GM19324 (cell line): Measurements from ENCODE around the gene LMTK2.

Experiments used
- ATAC-seq: cut with Tn5 transposase; IDR thresholded peaks from one replicate; pipeline ENCODE4 v1.9.1; 2021; ENCODE audit warnings: mild to moderate bottlenecking, moderate library complexity; ENCODE audit not compliant: unreplicated experiment, low FRiP score

The LMTK2 gene

GRCh38 chr7:98106647-98107312, at the start of gene LMTK2:
TSS of gene LMTK2 (plus strand) at chr7:98106862. CDS start at chr7:98107178, 316 bp downstream.
- peak; percentile 100 for ATAC-seq

GRCh38 chr7:98057157-98057556, 49.5 kb upstream of the LMTK2 start:
- no peak for ATAC-seq

- ATAC-seq: no peak
Measured at GRCh38 chr7:98058186-98058585, 48.5 kb upstream of the LMTK2 start.

GRCh38 chr7:98064233-98064632, 42.4 kb upstream of the LMTK2 start:
- no peak for ATAC-seq

DNA sequence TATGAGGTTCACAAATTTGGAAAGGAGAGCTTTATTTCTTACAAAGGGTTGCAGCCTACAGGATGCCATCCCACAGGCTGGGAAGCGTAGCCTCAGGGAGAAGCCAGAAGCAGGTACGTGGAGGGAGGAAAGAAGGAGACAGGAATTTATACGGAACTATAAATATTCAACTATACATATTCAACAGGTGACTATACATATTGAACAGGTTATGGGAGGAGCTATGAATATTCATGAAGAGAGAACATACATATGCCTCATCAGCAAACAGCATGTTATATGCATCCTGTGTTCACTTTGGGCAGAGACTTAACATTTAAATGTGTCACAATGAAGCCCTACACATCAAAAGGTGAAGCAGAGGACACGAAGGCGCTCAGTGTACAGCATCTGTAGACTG, 40.5 kb upstream of the LMTK2 start:
- ATAC-seq: no peak

- ATAC-seq: no peak
Measured at GRCh38 chr7:98066934-98067507, 39.6 kb upstream of the LMTK2 start.

GRCh38 chr7:98073047-98073446, 33.6 kb upstream of the LMTK2 start:
- no peak for ATAC-seq

DNA sequence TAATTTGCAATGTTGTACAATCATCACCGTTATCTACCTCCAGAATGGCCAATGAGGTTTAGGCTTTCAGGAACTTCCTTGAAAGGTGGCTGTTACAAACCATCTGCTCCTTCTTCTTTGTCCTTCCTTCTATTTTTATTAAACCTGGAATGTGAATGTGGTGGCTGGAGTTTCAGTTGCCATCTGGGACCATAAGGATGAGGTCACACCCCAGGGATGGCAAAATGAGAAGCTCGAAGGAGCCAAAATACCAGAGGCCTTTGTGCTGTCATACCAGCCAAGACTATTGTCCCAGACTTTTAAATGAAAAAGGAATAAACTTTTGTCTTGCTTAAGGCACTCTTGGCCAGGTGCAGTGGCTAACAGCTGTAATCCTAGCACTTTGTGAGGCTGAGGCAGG, 30.9 kb upstream of the LMTK2 start:
- ATAC-seq: no peak

DNA sequence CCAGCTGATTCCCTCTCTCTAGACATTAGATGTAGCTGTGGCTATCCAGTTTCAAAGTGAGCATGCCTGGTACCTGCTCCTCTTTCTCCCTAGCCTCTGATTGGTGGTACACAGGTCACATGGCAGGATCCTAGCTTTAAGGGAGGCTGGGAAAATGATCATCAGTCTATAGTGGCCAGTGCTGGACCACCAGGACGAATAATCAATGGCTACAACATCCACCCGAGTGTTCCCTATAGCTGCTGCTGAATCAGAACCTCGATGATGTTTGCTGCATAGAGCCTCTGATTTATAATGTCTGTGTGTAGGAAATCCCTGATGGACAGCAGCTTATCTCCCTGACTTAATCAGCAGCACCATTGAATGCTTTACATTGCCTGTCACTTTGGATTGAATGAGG, 28.9 kb upstream of the LMTK2 start:
- ATAC-seq: no peak

GRCh38 chr7:98078197-98078870, 28.3 kb upstream of the LMTK2 start:
- ATAC-seq: no peak

- no peak for ATAC-seq
Measured at GRCh38 chr7:98079891-98080648, 26.6 kb upstream of the LMTK2 start.

- no peak for ATAC-seq
Measured at GRCh38 chr7:98081319-98081718, 25.3 kb upstream of the LMTK2 start.

DNA sequence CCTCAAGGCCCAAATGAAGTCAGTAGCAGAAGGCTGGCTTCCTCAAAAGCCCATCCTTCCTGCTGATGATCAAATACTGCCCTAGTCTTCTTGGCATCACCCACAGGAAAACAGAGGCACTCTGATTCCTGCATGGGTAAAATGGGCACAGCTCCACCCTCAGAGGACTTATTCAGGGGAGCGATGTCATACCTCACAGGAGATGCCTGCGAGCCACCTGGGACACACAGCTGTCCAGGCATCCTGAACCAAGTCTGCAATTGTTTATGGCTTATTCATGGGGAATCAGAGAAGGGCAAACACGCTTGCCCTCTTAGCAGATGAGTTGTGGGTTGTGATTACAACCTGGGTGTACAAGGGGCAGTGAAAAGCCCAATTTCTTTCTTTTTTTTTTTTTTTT, 22.0 kb upstream of the LMTK2 start:
- ATAC-seq: no peak

DNA sequence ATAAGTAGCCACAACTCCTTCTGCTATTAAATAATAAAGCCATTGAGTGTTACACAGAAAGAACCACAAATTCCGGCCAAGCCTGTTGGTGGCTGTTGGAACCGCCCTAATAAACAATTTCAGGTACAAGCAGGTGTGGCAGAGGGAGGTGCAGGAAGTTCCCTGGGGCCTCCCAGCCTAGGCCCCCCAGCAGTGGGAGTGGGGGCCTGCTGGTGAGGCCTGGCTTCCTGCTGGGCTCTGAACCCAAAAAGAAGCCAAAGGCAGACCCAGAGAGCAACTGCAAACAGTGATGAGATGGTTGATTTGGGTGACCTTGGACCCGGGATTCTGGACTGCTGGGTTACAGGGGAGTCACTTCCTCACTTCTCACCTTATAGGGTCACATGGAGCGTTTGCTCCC, 21.0 kb upstream of the LMTK2 start:
- ATAC-seq: no peak

DNA sequence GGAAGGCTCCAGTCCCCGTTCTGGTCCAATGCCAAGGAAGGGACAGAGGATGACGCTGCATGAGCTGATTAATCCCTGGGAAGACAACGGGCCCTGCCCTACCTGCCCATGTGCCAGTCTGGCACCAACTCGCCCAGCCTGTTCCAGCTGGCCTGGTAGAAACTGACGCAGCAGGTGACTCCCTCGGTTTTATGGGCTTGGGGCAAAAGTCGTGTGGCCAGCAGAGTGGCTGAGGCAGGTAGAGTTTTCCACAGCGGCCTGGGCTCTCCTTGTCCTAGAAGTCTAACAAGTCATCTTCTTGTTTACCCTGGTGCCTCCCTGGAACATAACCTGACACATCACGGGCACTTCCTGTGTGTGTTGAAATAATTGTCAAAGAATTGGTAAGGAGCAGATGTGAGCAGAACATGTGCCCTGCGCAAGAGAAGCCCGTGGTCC, 20.4 kb upstream of the LMTK2 start:
- ATAC-seq: no peak

DNA sequence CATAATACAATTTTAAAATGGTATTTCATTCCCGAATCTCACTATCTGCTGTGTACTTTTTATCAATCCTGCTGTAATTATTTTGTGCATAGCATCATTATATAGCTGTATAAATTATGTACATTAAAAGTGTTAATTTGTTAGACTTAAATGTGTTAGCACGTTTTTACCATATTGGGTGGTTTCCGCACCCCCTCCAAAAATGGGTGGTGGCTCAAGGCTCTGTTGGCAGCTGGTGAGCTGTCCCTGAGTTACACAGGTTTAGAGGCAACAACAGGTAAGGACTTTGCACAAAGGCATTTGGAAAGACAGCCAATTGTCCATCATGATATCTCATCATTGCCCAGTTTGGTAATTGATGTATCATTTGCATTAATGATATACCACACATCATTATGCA, 18.6 kb upstream of the LMTK2 start:
- no peak for ATAC-seq

DNA sequence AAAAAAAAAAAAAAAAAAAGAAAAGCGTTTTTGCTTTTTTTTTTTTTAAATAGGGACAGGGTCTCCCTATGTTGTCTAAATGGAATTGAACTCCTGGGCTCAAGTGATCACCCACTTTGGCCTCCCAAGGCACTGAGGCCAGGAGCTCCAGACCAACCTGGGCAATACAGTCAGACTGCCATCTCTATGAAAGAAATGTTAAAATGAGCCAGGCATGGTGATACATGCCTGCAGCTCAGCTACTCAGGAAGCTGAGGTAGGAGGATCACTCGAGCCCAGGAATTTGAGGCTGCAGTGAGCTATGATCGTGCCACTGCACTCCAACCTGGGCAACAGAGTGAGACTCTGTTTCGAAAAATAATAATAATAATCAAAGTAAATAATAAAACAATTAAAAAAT, 16.5 kb upstream of the LMTK2 start:
- ATAC-seq: no peak

- ATAC-seq: no peak
Measured at GRCh38 chr7:98091061-98091460, 15.6 kb upstream of the LMTK2 start.

DNA sequence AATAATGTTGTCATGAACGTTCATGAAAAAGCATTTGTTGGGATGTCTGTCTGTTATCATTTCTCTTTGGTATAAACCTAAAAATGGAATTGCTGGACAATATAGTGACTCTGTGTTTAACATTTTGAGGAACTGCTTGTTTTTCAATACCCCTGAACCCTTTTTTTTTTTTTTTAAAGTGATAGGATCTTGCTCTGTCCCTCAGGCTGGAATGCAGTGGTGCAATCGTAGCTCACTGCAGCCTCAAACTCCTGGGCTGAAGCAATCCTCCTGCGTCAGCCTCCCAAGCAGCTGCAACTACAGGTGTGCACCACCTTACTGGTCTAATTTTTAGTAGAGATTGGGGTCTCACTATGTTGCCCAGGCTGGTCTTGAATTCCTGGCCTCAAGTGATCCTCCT, 15.1 kb upstream of the LMTK2 start:
- no peak for ATAC-seq

DNA sequence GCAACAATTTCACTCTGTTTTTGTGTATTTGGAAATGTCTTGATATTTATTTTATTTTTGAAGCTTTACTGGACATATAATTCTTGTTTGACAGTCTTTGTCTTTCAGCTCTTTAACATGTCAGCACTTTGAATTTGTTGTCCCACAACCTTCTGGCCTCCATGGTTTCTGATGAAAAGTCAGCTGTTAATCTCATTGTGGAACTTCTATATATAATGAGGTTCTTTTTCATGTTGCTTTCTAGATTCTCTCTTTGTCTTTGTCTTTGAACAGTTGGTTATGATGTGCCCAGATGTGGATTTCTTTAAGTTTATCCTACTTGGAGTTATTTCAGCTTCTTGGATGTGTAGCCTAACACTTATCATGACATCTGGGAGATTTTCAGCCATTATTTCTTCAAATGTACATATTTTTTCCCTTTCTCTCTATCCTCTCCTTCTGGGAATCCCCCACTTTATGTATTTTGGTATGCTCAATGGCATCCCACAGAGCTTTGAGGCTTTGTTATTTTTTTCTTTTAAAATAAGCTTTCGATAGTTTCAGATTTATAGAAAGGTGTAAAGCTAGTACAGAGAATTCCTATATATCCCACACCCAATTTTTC, 9.5 kb upstream of the LMTK2 start:
- no peak for ATAC-seq

DNA sequence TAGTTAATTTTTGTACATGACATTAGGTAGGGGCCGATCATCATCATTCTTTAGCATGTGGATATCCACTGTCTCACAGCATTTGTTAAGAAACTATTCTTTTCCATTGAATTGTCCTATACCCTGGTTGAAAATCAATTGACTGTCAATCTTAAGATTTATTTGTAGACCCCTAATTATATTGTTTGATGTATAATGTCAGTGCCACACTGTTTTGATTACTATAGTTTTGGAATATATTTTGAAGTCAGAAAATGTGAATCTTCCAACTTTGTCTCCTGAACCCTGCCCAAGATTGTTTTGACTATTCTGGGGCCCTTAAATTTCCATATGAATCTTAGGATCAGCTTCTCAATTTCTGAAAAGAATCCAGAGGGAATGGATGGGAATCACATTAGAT, 6.6 kb upstream of the LMTK2 start:
- ATAC-seq: no peak
